Measurements from ENCODE around the gene UNC93B1.

UNC93B1 gene

DNA sequence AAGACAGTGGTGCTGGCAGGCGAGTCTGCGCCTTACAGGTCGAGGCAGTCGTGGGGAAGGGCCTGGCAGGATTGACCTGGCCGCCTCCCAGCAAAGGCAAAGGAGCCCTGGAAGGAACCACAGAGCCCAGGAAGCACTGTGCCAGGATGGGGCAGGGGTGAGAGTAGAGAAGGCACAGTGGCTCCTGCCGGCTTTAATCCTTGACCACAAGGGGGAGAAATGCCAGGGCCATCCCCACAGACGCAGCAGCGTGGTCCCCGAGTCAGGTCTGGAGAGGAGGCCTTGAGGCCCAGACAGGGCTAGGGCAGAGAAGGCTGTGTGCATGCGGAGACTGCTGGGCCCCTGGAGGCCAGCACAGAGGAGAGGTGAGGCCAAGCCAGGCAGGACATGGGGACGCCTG, 16.7 kb upstream of the UNC93B1 start:
- no peak for DNase-seq

DNA sequence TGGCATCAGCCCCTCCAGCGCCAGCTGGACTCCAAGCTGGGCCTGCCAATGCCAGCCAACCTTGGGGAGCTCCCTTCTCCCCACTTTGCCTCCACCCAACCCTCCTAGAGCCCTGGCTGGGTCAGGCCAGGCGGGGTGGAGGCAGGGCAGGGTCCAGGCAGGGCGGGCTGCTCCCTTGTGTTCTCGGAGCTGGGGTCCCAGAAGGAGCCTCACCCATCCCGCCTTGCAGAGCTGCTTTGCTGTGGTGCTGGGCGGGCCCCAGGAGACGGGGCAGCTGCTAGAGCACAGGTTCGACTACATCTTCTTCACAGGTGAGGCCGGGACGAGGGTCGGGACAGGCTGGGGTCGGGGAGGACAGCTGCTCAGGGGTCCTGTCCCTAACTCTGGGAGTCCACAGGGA, 15.6 kb upstream of the UNC93B1 start:
- DNase-seq, result no peak

DNA sequence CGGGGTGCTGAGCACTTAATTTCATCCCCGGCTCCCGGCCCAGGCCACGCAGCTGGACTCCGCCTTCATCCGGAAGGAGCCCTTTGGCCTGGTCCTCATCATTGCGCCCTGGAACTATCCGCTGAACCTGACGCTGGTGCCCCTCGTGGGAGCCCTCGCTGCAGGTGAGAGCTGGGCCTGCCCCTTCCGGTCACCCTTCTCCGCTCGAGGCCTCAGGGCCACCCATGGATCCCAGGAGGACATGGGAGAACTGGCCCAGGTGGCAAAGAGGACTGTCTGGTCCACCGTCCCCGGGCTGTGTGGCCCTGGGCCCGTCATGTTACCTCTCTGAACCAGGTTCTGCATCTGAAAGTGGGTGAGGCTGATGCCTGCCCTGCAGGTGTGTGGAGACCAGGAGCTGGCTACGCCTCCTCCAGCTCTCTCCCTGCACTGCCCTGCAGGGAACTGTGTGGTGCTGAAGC, 14.9 kb upstream of the UNC93B1 start:
- DNase-seq, result no peak

DNA sequence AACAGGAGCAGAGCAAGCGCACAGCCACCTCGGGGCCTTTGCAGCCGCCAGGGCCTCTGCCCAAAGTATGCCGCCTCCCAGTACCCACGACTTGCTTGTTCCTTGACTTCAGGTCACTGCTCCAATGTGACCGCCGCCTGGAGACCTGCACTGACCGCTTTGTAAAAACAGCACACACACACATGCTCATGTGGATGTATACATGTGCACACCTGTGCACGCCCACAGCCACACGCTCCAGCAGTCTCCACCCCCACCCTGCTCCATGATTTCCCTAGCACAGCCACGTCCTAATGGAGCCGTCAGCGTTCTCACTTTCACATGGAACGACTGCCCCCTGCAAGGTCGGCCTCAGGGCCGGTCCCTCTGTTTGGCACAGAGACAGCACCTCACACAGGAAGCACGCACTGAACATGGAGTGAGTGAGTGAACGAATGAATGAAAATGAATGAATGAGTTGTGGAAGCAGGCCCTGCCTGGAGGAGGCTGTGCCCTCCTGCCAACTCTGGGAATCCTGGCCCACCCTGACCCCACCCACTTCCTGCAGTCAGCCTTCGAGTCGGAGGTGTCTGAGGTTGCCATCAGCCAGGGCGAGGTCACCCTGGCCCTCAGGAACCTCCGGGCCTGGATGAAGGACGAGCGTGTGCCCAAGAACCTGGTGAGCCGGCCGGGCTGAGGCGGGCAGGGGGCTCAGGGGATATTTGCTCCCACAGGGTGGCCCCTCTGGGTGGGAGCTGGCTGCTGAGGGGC, 14.3 kb upstream of the UNC93B1 start:
- DNase-seq, result no peak

DNA sequence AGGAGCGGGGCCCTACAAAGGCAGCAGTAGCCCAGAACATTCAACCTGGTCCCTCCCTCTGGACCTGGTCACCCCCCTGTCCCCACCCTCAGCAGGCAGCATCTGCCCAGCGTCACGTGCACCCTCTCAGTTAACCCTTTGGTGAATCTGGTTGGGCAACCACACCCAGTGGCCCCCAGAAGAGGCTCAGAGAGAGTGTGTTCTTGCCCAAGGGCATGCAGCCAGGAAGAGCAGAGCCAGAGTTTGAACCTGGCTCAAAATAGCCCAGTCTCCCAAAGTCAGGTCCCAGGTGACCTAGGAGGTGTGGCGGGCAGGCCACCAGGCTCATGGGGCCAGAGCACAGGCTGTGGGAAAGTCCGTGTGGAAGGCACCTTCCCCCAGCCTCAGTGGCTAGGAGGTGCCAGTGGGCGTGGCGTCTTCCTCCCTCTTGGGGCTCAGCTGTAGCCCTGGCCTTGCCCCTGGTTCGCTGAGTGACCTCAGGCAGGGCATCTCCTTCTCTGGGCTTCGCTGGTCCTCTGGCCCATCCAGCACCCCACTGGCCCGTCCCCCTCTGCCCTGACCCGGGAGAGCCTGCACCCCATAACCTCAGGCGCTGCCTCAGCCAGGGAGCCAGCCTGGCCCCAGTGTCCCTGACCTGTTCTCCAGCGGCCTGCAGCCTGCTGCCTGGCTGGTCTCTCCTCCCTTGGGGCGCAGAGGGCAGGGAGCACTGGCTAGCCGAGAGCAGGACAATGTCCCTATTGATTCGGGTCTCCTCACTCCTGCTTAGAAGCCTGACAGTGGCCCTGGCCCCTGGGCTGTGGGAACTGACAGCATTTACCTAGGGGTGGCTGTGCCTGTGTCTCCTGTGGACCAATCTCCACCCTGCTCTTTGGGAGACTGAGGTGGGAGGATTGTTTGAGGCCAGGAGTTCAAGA, 13.3 kb upstream of the UNC93B1 start:
- DNase-seq, result no peak

DNA sequence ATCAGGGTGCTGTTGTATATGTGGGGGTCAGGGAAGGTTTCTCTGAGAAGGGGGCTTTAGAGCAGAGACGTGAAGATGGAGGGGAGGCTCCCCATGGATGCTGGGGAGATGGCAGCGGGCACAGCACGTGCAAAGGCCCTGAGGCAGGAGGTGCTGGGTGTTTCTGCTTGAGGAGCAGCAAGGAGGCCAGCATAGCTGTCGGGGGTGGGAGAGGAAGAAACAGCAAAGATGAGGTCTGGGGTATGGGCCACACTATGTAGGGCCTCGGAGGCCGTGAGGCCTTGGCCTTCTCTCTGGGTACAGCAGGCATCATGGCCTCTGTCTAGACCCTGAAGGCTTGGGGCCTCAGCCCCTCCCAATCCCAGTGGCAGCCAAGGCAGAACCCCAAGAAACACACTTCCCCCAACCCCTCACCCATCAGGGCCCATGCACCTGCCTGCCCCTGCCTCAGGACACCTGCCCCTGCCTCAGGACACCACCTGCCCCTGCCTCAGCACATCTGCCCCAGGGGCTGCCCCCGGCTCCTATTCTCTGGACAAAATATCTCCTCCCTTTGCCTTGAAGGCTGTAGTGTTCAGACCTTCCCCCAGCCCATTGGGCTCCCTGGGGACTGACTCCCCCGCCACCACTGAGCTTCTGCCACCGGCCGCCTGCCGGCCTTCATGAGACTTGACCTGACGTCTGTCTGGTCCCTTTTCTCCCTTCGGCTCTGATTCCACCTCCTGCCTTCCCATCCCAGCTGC, 12.4 kb upstream of the UNC93B1 start:
- no peak for DNase-seq

DNA sequence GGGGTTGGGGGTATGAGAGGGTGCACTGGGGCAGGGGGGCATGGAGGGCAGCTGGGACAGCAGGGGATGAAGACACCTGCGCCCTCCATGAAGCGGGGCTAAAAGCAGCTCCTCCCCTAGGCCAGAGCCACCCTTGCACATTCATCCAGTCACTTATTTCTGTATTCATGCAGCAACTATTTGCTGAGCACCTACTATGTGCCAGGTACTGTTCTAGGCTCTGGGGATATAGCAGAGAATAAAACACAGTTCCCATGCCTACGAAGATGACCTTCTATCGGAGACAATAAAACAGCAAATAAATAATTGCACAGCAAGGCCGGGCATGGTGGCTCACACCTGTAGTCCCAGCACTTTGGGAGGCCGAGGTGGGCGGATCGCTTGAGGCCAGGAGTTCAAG, 11.6 kb upstream of the UNC93B1 start:
- no peak for DNase-seq

DNA sequence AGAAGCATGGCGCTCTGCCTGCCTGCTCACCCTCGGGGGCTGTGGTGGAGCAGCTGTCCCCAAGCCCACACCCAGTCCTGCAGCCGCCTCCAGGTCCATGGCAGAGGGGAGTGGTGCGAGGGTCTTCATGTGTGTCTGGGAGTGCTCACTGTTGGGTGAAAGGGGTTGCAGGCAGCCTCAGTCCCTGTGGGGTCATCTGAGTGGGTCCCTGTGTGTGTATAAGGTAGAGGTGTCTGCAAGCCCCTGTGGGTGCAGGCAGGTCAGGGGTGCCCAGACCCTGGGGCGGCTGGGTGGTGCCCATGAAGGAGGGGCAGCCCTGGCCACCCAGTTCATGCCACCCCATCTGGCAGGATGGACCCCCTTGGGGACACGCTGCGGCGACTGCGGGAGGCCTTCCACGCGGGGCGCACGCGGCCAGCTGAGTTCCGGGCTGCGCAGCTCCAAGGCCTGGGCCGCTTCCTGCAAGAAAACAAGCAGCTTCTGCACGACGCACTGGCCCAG, 11.1 kb upstream of the UNC93B1 start:
- DNase-seq, result no peak

DNA sequence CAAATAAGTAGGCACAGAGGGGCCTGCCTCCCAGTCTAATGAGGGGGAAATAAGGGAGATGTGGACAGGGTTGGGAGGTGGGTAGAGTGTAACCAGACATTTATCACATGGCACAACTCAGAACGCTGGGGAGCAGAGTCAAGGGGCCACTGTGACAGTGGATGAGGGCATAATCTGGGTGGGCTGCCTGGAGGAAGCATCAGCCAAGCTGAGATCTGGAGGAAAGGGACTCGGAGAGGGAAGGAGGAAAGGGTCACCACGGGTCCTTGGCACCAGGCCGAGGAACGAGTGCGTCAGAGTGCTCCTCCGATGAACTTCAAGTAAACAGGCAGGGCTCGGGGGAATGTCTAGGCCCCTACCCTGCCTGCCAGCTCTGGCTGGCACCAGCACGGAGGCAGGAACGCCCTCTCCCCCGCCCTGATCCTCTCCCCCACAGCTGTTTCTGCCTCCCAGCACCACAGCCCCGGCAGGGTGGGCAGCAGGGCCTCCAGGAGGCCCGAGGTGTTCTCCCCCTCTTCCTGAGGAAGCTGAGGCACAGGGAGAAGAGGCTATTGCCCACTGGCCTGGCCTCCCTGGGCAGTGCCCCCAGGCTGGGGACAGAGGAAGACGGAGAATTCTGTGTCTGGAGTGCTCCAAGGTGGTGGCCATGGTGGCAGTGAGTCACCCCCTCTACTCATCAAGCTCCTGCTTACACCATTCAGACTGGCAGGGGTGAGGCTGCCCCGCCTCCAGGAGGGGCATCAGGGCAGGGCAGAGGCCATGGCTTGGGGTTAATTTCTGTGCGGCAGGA, 10.5 kb upstream of the UNC93B1 start:
- peak; percentile 43 for DNase-seq

DNA sequence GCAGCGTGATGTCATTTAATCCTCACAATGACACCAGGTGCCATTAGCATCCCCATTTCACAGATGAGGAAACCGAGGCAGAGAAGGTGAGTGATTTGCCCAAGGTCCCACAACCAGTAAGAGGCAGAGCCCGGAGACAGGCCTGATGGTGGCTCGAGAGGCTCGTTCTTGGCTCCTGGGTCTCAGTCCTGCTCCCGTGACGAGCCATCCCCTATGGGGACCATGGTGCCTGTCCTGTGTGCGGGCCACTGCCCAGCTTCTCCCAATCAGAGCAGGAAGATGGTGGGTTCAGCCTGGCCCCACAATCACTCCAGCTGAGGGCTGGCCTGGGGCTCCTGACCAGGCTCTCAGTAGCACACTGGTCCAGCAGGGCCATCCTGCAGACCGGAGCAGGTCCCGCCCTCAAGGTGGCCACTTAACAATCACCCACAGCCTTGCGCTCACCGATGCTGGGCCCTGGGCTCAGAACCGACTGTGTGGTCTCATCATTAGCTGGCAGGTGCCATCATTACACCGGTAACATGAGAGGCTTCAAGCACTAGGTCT, 9.8 kb upstream of the UNC93B1 start:
- DNase-seq, result no peak

DNA sequence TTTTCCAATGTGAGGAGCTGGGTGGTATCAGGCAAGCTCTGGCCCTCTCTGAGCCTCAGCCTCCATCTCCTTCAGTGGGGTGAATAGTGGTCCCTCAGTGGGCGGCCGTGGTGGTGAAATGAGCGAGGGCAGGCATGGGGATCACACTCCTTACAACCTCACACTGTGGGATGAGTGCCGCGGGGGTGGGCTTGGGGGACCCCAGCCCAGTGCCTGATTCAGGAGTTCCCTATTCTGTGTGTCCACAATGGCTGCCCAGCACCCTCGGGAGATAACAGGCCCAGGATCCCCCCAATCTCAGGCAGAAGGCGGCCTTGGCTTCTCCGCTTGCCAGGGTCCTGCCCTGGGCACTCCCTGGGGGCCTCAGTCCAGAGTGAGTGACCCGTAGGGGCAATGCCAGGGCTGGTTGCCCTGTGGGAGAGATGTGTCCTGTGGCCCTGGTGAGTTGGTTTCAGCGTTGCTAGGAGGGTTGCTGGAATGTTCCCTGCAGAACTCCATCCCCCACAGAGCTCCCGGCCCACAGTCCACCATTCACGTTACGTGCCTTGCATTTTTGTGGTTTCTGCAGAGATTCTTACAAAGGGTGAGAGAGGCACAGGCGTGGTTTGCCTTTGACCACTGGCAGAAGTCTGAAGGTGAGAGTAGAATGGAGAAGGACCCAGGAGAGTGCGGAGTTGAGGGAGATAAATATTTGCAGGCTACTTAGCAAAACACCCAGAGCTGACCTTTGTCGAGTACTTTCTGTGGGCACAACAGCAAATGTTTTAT, 9.1 kb upstream of the UNC93B1 start:
- peak; percentile 94 for DNase-seq

DNA sequence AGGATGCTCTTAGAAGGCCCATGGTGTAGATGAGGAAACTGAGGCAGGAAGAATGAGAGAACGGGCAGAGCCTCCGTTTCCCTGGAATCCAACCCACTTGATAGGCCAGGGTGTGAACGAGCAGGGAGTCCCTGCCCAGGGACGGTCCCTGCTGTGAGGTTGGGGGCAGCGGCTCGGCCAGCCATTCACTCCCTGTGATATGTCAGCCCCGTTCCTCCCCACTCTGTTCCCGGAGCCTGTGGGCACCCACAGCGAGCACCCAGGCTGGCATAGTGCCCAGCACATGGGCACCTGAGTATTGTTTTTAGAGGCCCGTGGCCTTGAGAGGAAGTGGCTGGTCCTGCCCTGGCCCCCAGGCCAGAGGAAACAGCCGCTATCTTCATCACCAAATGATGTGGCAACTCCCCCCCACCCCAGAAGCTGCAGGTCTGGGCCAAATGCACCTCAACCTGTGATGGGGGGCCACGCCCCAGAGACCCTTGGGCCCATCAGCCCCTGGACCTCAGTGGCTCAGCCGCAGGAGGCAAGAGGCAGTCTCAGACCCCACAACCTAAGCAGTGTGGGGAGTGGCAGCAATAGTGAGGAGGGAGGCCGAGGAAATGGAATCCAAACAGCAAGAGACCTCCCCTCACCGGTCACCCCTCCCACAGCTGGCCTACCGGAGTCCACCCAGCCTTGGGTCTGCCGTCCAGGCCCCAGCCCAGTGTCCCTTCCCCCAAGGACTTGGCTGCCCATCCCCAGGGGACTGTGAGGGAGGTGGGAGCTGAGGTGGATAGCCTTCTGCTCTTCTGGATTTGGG, 8.3 kb upstream of the UNC93B1 start:
- DNase-seq, result no peak

DNA sequence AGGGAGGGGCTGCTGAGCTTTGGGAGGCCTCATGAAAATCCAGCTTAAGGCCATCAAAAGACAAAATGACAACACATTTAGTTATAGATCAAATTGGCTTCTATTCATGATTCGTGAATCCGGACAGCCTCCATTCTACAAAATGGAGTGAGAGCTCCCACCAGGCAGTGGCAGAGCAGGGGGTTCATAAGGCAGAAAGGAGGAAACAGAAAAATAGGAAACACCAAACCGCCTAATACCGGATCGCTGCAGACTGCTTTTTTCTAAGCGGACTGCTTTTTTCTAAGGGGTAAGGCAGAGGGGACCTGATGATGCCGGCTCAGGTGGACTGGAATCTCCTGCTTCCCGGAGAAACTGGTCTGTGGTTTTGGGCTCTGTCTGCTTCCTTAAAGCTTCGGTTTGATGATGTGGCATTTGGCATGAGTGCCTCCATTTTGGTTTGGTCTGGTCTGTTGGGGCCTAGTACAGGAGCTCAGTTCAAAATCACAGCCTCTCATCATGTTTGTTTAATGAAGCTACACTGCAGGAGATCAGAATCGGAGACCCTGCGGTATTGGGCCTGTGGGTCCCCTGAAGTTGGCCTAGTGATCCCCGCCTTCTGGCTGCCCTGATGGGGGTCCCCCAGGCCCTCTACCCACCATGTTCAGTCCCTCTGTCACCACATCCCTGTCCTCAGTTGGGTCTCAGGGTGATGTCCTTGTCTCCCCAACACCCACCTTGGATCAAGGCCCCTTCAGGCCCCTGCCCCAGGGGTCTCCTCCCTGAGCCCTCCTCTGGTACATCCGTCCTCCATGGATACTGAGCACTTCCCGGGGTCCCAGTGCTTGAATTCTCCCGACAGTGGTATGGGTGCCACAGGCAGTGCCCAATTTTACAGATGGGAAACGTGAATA, 7.4 kb upstream of the UNC93B1 start:
- no peak for DNase-seq

DNA sequence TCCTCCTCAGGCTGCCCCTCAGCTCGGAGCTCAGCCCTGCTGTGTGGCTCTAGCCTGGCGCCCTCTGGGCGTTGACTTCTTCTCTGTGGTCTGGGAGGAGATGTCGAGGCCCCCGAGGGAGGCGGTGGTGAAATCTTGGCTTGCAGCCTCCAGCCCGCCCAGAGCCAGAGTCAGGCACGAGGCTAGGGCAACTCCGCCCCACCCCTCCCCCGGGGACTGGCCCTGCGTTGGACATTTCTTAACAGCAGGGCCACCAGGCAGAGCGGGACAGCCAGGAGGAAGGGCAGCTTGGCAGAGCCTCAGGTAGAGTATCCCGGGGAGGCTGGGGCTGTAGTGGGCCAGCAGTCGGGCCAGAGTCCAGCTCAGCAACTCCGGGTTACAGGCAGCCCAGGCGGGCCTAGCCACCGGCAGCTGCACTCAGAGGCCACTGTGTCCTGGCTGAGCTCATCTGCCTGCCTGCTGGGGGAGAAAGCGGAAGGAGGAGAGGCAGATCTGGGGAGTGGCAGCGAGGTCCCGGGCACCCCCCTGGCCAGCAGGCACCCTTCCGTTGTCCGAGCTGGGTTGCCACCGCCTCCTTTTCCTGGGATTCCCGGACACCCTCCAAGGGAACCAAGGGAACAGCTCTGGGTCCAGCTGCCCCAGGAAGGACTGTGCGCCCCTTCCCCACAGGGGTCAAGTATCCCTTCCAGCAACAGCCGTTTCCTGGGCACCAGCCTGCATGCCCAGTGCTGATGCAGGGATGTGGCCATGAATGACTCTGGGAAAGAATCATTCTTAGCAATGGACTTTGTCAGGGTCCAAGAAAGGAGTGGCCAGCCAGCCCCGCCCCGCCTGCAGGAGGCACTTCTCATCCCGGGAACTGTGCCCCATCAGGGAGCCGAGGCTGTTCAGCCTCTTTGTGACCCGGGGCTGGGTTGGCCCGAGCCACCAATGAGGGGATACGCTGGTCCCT, 6.5 kb upstream of the UNC93B1 start, which contains the start of gene ALDH3B1:
Gene ALDH3B1, plus strand, starts transcription at position 238 of the 952 bp plus-strand sequence. CDS start 4,971 bp downstream, outside the sequence.
- DNase-seq, result peak; percentile 72

DNA sequence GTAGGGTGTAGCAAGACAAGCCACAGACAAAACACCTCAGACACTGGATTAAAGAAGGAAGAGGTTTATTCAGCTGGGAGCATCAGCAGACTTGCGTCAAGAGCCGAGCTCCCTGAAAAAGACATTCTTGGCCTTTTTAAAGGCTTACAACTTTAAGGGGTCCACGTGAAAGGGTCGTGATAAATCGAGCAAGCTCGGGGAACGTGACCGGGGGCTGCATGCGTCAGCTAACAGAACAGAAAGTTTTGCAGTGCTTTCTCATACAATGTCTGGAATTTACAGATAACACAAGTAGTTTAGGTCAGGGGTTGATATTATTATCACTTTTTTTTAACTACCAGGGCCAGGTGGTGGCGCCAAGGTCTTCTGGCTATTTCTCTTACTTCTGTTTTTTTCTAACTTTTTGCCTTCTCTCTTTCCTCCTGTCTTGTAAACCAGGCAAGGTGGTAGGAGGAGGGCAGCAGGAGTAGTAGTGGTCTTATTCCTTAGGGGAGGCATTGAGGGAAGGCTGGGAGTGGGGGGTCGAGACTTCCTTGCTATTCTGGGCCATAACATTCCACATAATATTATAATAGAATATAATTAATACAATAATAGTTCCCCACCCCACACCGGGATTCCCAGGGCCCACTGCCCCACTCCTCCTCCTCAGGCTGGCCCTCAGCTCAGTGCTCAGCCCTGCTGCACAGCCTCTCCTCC, 5.6 kb upstream of the UNC93B1 start:
- peak; percentile 42 for DNase-seq

DNA sequence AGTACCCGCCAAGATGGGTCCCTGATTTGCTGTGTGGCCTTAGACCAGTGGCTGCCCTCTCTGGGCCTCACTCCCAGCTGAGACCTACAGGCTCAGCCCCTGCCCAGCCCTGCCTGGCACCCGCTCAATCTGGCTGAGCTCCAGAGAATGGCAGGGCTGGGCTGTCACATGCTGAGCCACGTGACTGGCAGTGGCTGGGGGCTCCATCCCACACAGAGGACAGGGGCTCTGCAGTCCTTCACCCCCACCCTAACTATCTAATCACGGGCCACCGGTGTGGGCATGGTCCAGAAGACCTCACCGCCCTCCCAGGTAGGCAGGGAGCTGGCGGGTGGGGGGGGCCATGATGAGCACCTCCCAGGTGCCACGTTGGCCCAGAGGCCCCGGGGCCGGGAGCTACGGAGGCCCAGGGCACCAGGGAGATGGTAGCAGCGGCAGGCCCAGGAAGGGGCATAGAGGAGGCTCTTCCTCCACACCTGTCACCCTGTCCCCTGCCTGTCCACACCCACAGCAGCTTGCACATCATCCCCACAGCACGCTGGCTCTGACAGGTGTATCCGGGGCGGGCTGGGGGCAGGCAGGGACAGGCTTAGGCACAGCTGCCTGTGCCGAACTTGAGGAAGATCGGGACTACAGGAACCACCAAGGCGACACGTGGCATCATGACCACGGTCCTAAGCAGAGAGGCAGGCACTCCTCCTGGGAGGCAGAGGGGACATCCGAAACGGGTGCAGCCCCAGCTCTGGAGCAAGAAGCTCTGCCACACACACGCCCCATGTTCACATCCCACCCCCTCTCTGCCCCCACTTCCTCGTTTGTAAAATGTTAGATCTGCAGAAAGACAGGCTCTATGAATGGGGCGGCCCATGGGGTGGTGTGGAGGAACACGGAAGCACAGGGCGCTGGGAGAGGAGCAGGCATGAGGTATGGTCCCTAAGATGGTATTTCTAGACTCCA, 4.8 kb upstream of the UNC93B1 start:
- no peak for DNase-seq

Data from fibroblast of skin of right quadriceps (primary cell).